Thyroid gland (tissue), 4 donors: ENCODE results near the gene CCNC.

ENCODE experiments used
- CTCF ChIP-seq, 6 experiments: fragments of 200-600 bp in 3 of 6; fragments of 450-650 bp in 3 of 6; sonication (generic) in 3 of 6; IDR thresholded peaks; one replicate each; pipeline ENCODE4 v1.5.1; 2016 to 2019; ENCODE audit warnings: antibody characterized with exemption in 6 of 6, mild to moderate bottlenecking in 2 of 6, inconsistent platforms in 1 of 6, moderate library complexity in 1 of 6
- POLR2A ChIP-seq, 2 donors: fragments of 450-650 bp; IDR thresholded peaks; one replicate each; pipeline ENCODE4 v1.6.1; 2017; ENCODE audit warnings: antibody characterized with exemption in 2 of 2, mild to moderate bottlenecking in 2 of 2, moderate library complexity in 1 of 2

DNA sequence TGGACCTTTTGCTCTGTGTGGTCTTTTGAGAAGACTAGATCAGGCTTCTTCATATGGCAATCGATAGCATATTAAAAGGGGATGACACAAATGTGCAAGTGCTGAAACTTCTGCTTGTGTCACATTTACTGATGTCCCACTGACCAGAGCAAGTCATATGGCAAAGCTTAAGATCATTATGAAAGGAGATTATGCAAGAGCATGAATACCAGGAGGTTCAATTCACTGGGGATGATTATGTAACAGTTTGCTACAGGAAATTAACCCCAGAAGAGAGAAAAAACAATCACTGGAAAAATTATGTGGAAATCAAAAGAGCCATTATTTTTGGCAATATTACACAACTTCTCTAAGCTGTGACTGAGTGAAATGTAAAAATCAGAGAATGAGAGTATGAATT is 24.4 kb upstream of the CCNC start:
- TF ChIP-seq CTCF (IDR thresholded peaks at IDR 0.05), result no peak
- no peak for TF ChIP-seq POLR2A (IDR thresholded peaks at IDR 0.05)
